GM18858 (cell line): Measurements from ENCODE around the gene NRM.
"Not testable (repeated sequence)": the region's sequence is repeated elsewhere in the genome, so short reads cannot be mapped to it uniquely, and the experiment has no call there.

Experiments used
- ATAC-seq: cut with Tn5 transposase; IDR thresholded peaks from one replicate; pipeline ENCODE4 v1.9.1; 2021; ENCODE audit not compliant: unreplicated experiment

NRM gene

GRCh38 chr6:30721198-30722024, 30.6 kb upstream of the NRM start:
- no peak for ATAC-seq

- no peak for ATAC-seq
These were observed 30.0 kb upstream of the NRM start for GRCh38 chr6:30720738-30721197.

GRCh38 chr6:30719791-30720737, 29.3 kb upstream of the NRM start, which contains the start of gene TUBB:
Gene TUBB, plus strand, starts transcription at chr6:30720352. Its CDS starts 155 bp downstream, at chr6:30720507.
- no peak for ATAC-seq

DNA sequence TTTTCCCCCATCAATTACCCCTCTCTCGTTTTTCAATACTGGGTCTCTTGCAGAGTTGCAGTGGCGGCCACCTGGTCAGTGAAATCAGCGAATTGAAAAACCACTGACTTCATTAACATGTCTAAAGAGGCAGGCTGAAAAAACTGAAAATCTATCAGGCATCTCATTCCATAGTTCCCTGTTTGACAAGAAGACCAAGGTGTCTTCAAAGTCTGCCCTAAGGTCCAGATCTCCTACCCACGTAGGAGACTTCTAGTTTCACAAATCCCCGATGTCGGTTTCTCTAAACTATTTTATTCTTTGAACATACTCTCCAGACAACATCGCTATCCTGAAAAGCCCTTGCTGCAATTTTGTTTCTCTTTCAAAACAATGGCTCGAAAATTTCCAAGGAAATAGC, 28.6 kb upstream of the NRM start:
- ATAC-seq = no peak

- ATAC-seq = not testable (repeated sequence)
These were observed 27.3 kb upstream of the NRM start for GRCh38 chr6:30717845-30718720.

- peak; percentile 57 for ATAC-seq
These were observed 26.5 kb upstream of the NRM start, which contains the start of gene MDC1 for GRCh38 chr6:30717129-30717844. Gene MDC1, minus strand, starts transcription at chr6:30717281. Its CDS starts 2,106 bp downstream, at chr6:30715175.

DNA sequence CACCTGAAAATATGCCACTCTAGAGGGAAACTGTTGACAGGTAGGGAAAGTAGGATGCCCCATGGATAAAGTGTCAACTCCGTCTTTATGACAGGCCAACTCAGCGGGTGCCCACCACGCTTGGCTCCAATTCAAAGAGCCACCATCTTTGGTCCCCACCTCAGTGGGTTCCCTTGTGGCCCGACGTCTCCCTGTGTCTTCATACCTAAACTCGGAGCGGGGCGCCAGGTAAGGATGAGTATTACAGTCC, 26.0 kb upstream of the NRM start:
- ATAC-seq = no peak

- no peak for ATAC-seq
These were observed 23.5 kb upstream of the NRM start for GRCh38 chr6:30714263-30714662.

DNA sequence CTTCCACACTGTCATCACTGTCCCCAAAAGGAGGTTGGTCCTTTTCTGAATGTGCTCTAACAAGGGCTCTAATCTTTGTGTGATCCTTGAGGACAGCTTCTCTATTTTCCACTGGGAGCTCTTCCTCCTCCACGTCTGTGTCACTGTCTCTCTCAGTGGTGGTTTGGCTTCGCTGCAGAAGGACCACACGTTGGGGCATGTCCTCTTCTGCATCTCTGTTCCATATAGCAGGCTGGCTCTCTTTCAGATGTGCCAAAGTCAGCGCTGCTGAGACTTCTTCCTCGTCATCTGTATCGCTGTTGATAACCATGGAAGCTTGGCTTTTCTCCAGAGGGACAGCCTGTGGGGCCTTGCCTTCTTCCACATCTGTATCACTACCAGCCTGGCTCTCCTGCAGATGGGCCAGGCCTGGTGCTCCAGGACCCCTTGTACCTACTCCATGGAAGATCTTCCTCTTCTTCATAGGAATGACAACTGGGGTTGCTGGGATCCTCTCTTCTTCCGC, 21.7 kb upstream of the NRM start:
- no peak for ATAC-seq

DNA sequence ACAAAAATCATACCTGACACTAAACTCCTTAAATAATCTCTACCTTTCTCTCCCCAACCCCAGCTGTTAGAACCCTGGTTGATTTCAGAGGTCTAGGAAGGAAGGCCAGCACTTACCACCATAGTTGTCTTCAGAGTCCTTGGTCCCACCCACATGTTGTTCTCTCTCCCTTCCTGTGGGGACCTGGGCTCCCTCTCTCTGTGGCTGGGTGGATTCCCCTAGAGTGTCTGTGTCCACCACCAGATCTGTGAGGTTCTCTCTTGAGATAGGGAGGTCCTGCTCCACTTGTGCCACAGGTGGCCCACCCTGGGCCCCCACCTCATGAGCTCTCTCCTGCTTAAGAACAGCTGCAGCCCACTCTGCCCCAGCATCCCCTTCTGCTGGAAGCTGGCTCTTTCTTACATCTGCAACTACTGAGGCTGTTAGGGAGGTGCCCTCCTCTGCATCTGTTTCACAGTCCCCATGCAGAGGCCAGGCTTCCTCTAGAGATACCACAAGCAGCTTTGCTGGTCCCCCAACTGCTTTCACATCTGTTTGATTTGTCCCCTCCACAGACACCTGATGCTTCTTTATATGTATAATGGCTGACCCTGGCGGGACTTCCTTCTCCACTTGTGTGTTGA, 21.1 kb upstream of the NRM start:
- ATAC-seq = no peak

- ATAC-seq = no peak
These were observed 18.5 kb upstream of the NRM start for GRCh38 chr6:30709101-30709868.

GRCh38 chr6:30707281-30707850, 16.6 kb upstream of the NRM start:
- ATAC-seq = no peak

DNA sequence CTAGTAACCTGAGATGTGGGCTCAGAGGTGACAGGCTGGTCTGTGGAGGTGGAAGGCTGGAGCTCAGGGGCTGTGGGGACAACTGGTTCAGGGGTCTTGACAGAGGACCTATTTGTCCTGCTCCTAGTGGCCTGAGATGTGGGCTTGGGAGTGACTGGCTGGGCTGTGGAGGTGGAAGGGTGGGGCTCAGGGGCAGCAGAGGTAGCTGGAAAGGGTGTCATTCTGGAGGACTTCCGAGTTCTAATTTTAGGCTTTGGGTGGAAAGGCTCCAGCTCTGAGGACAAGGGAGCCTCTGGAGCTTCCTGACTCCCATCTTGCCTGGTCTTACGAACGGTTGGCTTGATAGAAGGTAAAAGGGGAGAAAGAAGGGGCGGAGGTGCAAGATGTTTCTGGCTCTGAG, 14.8 kb upstream of the NRM start:
- no peak for ATAC-seq

- no peak for ATAC-seq
These were observed 13.0 kb upstream of the NRM start for GRCh38 chr6:30703821-30704220.

GRCh38 chr6:30703011-30703410, 12.2 kb upstream of the NRM start:
- ATAC-seq = no peak

- ATAC-seq = no peak
These were observed 9.6 kb upstream of the NRM start for GRCh38 chr6:30700340-30700739.

GRCh38 chr6:30696432-30696831, 5.6 kb upstream of the NRM start:
- ATAC-seq = no peak

- ATAC-seq = no peak
These were observed 544 bp upstream of the NRM start for GRCh38 chr6:30691208-30691847.
